Panc1 (cell line): ENCODE measurements around the gene MDFI.

Experiments
- POLR2AphosphoS5 ChIP-seq: IDR thresholded peaks from 2 replicates; pipeline ENCODE4 v1.6.1; 2012; ENCODE audit warnings: mild to moderate bottlenecking, low read depth, low read length, moderate library complexity
- TF ChIP-seq, protein P1 (sequence below): fragments of 450-650 bp; IDR thresholded peaks from 2 replicates; pipeline ENCODE4 v1.5.1; 2017; ENCODE audit warnings: mild to moderate bottlenecking

DNA sequence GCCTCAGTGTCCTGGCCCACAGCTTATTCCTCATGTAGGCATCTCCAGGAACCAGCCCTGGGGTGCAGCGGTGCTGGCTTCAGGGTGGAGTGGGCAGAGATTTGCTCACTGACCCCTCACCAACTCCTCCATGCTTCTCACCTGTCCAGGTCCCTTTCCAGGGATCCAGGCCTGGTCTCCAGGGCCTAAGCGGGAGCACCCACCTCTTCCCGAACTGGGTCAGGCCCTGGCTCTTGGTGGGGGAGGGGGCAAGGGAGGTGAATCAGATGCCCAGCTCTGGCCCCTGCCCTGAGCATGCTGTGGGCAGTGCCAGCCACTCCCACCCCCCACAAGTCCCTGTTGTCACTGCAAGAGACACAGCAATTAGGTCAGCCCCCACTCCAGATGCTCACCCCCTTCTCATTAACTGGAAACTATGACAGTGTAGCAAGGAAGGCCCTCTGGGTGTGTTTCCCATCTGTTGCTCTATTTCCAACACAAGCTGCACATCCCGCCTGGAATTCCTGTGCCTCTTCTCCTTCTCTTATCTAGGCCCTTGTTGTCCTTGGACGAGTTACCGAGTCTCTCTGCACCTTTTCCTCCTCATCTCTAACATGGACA is 37.0 kb downstream of the MDFI start:
- TF ChIP-seq POLR2AphosphoS5, result no peak
- TF ChIP-seq, protein P1, sequence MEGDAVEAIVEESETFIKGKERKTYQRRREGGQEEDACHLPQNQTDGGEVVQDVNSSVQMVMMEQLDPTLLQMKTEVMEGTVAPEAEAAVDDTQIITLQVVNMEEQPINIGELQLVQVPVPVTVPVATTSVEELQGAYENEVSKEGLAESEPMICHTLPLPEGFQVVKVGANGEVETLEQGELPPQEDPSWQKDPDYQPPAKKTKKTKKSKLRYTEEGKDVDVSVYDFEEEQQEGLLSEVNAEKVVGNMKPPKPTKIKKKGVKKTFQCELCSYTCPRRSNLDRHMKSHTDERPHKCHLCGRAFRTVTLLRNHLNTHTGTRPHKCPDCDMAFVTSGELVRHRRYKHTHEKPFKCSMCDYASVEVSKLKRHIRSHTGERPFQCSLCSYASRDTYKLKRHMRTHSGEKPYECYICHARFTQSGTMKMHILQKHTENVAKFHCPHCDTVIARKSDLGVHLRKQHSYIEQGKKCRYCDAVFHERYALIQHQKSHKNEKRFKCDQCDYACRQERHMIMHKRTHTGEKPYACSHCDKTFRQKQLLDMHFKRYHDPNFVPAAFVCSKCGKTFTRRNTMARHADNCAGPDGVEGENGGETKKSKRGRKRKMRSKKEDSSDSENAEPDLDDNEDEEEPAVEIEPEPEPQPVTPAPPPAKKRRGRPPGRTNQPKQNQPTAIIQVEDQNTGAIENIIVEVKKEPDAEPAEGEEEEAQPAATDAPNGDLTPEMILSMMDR, result no peak
